ENCODE measurements around the gene TOX4.

Gene TOX4

DNA sequence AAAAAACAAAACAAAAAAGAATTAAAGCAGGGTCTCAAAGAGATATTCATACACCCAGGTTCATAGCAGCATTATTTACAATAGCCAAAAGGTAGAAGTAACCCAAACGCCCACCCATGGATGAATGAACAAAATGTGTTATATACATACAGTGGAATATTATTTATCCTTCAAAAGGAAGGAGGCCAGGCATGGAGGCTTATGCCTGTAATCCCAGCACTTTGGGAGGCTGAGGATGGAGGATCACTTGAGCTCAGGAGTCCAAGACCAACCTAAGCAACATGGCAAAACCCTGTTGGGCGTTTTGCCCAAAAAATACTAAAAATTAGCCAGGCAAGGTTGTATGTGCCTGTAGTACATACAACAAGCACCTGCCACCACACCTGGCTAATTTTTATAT lies 29.6 kb downstream of the TOX4 start:
- H3K27me3 Mint-ChIP-seq (ENCODE audit: low read depth, poor library complexity): no peaks in the 10 kb centered on the region
- peaks cover 35% of the 10 kb centered on the region for H3K4me1 Mint-ChIP-seq
- no peak overlapping the region for H3K27ac Mint-ChIP-seq
- no peak for TF ChIP-seq CTCF (IDR thresholded peaks at IDR 0.05)
- H3K9me3 Mint-ChIP-seq: peaks cover 4% of the 10 kb centered on the region
- peaks cover 65% of the 10 kb centered on the region for H3K36me3 Mint-ChIP-seq (ENCODE audit: low read depth)
- DNase-seq: no peak
- H3K4me3 Mint-ChIP-seq: no peak overlapping the region

DNA sequence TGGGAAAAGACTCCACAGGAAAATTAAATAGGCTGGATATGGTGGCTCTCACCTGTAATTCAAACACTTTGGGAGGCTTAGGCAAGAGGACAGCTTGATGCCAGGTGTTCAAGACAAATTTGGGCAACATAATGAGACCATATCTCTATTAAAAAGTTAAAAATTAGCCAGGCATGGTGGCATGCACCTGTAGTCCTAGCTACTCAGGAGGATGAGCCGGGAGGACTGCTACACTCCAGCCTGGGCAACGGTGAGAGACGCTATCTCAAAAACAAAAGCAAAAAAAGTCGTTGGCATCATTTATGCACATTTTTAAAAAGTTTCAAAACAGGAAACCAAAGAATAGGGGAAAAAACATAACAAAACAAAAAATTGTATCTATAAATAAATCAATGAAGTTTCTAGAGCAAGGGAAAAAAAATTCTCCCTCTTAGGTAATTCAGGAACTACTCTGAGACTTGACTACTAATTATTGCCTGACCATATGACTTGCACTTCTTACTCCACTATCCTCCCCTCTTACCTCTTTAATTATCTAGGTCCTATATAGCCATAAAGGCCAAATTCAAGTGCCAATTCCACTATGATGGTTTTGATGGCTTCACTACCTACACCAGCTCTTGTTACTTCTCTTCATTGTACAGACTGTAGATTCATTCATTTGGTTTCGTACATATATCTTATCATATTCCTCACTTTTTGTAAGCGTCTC lies 32.6 kb downstream of the TOX4 start:
- Mint-ChIP-seq H3K27me3 (ENCODE audit: low read depth, poor library complexity) (peaks cover 2% of the 10 kb centered on the region), H3K9me3 (peaks cover 9% of the 10 kb centered on the region), H3K4me3 (peak overlapping the region; percentile 99), H3K36me3 (ENCODE audit: low read depth) (peaks cover 48% of the 10 kb centered on the region), H3K4me1 (peaks cover 36% of the 10 kb centered on the region), H3K27ac (no peak overlapping the region)
- no peak for DNase-seq
- TF ChIP-seq CTCF (IDR thresholded peaks at IDR 0.05): no peak

GRCh38 chr14:21510735-21511657 lies 34.0 kb downstream of the TOX4 start, which contains the start of gene METTL3:
Gene METTL3 (minus strand): TSS chr14:21511340. CDS start chr14:21511223, 117 bp downstream.
- Mint-ChIP-seq H3K27ac (peak within 1 kb of the TSS; percentile 96), H3K27me3 (ENCODE audit: low read depth, poor library complexity) (peaks cover 5% of the 10 kb centered on the region)

GRCh38 chr14:21514341-21514740 lies 37.3 kb downstream of the TOX4 start:
- peaks cover 9% of the 10 kb centered on the region for H3K9me3 Mint-ChIP-seq
- no peak for TF ChIP-seq CTCF (IDR thresholded peaks at IDR 0.05)
- peaks cover 17% of the 10 kb centered on the region for H3K36me3 Mint-ChIP-seq (ENCODE audit: low read depth)
- DNase-seq: no peak
- H3K4me1 Mint-ChIP-seq: peaks cover 36% of the 10 kb centered on the region
- H3K27me3 Mint-ChIP-seq (ENCODE audit: low read depth, poor library complexity): peaks cover 10% of the 10 kb centered on the region
- H3K27ac Mint-ChIP-seq: no peak overlapping the region
- no peak overlapping the region for H3K4me3 Mint-ChIP-seq

More at GRCh38 chr14:21510735-21511657, 34.0 kb downstream of the TOX4 start, which contains the start of gene METTL3:
- Mint-ChIP-seq H3K4me1 (peaks cover 36% of the 10 kb centered on the region), H3K9me3 (peaks cover 9% of the 10 kb centered on the region), H3K36me3 (ENCODE audit: low read depth) (peaks cover 41% of the 10 kb centered on the region), H3K4me3 (peak within 1 kb of the TSS; percentile 99)
- TF ChIP-seq CTCF (IDR thresholded peaks at IDR 0.05): no peak
- peak; percentile 85 for DNase-seq

GRCh38 chr14:21518725-21519124 lies 41.7 kb downstream of the TOX4 start:
- no peak overlapping the region for H3K4me3 Mint-ChIP-seq
- no peak for TF ChIP-seq CTCF (IDR thresholded peaks at IDR 0.05)
- peaks cover 42% of the 10 kb centered on the region for H3K36me3 Mint-ChIP-seq (ENCODE audit: low read depth)
- H3K4me1 Mint-ChIP-seq: peaks cover 47% of the 10 kb centered on the region
- peaks cover 10% of the 10 kb centered on the region for H3K27me3 Mint-ChIP-seq (ENCODE audit: low read depth, poor library complexity)
- no peak for DNase-seq
- peak overlapping the region; percentile 79 for H3K27ac Mint-ChIP-seq
- no peaks in the 10 kb centered on the region for H3K9me3 Mint-ChIP-seq

Measured in nephron progenitor cell (in vitro differentiated cells).